Left hindlimb (tissue), 1 donor: ENCODE data around the gene TUT7.
A peak's percentile ranks its signal among the peaks of the same experiment; 100 is the strongest.

ENCODE experiments used
- DNase-seq: peaks from one replicate; pipeline ENCODE4 v3.0.0-alpha.2; 2018

TUT7 gene

GRCh38 chr9:86248746-86249145, 105.5 kb downstream of the TUT7 start:
- DNase-seq, result no peak

DNA sequence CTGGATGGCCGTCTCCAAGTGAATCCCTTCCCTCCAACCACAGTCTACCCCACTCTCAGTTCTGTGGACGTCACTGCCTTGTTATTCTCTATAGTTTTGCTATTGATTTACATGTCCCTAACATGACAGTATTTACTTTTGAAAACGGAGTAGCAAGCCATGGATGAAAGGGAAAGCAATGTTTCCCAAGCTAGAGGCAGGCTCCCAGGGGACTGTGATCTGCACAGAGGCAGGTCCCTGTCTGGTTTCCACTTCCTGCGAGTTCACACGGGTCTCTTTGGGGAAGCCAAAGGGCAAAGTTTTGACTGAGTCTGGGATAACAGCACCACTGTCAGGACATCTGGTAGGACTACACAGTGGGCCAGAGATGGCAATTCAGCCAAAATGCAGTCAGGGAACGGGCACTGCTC, 107.5 kb downstream of the TUT7 start:
- peak; percentile 43 for DNase-seq

DNA sequence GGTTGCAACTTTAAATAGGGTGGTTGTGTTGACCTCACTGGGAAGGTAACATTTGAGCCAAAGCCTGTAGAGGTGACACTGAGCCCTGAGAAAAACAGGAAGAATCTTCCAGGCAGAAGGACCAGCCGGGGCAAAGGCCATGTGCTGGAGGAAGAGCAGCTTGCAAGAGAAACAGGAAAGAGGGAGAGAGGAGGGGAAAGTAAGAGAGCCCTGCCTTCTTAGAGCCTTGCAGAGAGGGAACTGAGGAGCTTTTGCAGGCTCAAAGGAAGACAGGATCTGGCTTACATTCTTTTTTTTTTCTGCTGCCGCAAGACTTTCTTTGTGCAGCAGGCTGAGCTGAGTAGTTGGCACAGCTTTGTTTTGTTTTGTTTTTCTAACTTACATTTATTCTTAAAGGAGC, 112.1 kb downstream of the TUT7 start:
- no peak for DNase-seq

DNA sequence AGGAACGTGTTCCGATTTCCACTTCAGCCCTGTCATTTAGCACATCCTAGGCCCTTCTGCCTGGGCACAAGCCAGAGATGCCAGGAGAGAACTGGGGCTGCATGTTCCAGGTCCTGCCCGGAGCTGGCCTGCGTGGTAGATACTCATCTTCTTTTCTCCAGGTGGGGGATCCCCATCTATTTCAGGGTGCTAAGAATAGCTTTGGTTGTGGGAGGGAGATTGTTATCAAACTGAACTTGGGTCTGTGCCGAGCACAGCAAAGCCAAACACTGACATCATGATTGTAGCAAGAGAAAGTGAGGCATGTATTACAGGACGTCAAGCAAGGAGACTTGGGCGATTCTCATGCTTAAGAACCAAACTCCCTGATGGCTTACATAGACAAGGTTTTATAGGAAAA, 113.0 kb downstream of the TUT7 start:
- DNase-seq, result no peak

DNA sequence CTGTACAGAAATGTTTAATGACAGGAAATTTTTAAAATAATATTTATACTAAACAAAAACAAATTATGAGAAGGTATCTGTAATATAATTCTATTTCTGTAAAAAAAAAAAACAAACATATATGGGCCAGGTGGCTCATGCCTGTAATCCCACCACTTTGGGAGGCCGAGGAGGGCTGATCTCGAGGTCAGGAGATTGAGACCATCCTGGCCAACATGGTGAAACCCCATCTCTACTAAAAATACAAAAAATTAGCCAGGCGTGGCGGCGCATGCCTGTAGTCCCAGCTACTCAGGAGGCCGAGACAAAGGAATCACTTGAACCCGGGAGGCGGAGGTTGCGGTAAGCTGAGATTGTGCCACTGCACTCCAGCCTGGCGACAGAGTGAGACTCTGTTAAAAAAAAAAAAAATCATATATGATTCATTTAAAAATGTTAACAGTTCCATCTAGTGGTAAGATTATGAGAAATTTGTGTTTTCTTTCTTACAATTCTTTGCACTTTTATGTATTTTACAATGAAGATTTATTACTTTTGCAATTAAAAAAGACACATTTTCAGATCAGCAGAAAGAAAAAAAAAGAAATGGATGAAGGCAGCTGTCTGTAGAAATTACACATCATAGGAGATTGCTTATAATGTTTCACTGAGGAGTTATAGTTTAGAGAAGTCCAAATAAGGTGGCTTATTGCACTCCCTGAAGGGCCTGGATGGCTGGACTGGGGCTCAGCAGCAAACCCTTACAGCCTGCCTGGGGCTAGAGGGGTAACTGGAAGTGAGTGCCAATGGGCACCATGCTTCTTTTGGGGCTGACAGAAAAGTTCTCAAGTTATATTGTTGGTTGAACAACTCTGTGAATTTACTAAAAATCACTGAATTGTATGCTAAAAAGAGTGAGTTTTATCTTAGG, 115.1 kb downstream of the TUT7 start:
- DNase-seq, result no peak
